LNCaP clone FGC (cell line): Measurements from ENCODE around the gene ANKRD30B.
"Not testable (repeated sequence)": the region's sequence is repeated elsewhere in the genome, so short reads cannot be mapped to it uniquely, and the experiment has no call there.

Experiments used
- DNase-seq: peaks from one replicate; pipeline ENCODE4 v3.0.0-alpha.2; 2011; ENCODE audit warnings: low read depth
- H3K4me3 ChIP-seq: 2 replicates; pipeline ENCODE4 v1.5.1; 2011; ENCODE audit warnings: mild to moderate bottlenecking, low read depth, low read length, control low read depth
- CTCF ChIP-seq: IDR thresholded peaks from 2 replicates; pipeline ENCODE4 v1.5.1; 2012; ENCODE audit warnings: mild to moderate bottlenecking; ENCODE audit not compliant: control insufficient read depth, insufficient read depth; ENCODE audit errors: extremely low read depth

ANKRD30B gene

GRCh38 chr18:14851533-14851932 lies 103.6 kb downstream of the ANKRD30B start:
- H3K4me3 ChIP-seq, DNase-seq: not testable (repeated sequence)

- not testable (repeated sequence) for DNase-seq, H3K4me3 ChIP-seq
Observed at GRCh38 chr18:14855634-14856033, 107.7 kb downstream of the ANKRD30B start.

- DNase-seq, H3K4me3 ChIP-seq: not testable (repeated sequence)
Observed at GRCh38 chr18:14856256-14856655, 108.3 kb downstream of the ANKRD30B start.

- not testable (repeated sequence) for DNase-seq, H3K4me3 ChIP-seq
Observed at GRCh38 chr18:14858514-14858913, 110.5 kb downstream of the ANKRD30B start.

- H3K4me3 ChIP-seq, DNase-seq: not testable (repeated sequence)
Observed at GRCh38 chr18:14859995-14860394, 112.0 kb downstream of the ANKRD30B start.

GRCh38 chr18:14866426-14866825 lies 118.5 kb downstream of the ANKRD30B start:
- not testable (repeated sequence) for DNase-seq
- H3K4me3 ChIP-seq, result 0 out of 2 replicates have a peak overlapping the region, but pooled peaks have one; percentile 33

- not testable (repeated sequence) for DNase-seq, H3K4me3 ChIP-seq
Observed at GRCh38 chr18:14867988-14868387, 120.0 kb downstream of the ANKRD30B start.

GRCh38 chr18:14868825-14869224 lies 120.9 kb downstream of the ANKRD30B start:
- peak; percentile 32 for TF ChIP-seq CTCF
- DNase-seq, H3K4me3 ChIP-seq: not testable (repeated sequence)

GRCh38 chr18:14878826-14879225 lies 130.9 kb downstream of the ANKRD30B start:
- not testable (repeated sequence) for DNase-seq
- H3K4me3 ChIP-seq, result peak overlapping the region; percentile 33

GRCh38 chr18:14900435-14900834 lies 152.5 kb downstream of the ANKRD30B start:
- no peak for DNase-seq
- TF ChIP-seq CTCF, result no peak
- H3K4me3 ChIP-seq, result no peak overlapping the region
